Dedifferentiated amniotic fluid mesenchymal stem cell (primary cell): ENCODE data around the gene SLC16A12.
"Not testable (repeated sequence)": the region's sequence is repeated elsewhere in the genome, so short reads cannot be mapped to it uniquely, and the experiment has no call there.

Experiments used
- DNase-seq: peaks from one replicate; pipeline ENCODE4 v3.0.0-alpha.2; 2016; ENCODE audit errors: extremely low spot score

The SLC16A12 gene

GRCh38 chr10:89470628-89471027 is 64.8 kb downstream of the SLC16A12 start:
- no peak for DNase-seq

GRCh38 chr10:89469517-89469916 is 65.9 kb downstream of the SLC16A12 start:
- DNase-seq, result no peak

GRCh38 chr10:89468191-89468965 is 67.0 kb downstream of the SLC16A12 start:
- DNase-seq, result no peak

- DNase-seq, result peak; percentile 23
Observed at GRCh38 chr10:89466599-89467035, 68.8 kb downstream of the SLC16A12 start.

- no peak for DNase-seq
Observed at GRCh38 chr10:89465196-89465595, 70.2 kb downstream of the SLC16A12 start.

GRCh38 chr10:89463846-89464537 is 71.4 kb downstream of the SLC16A12 start:
- DNase-seq, result no peak

GRCh38 chr10:89458784-89459183 is 76.6 kb downstream of the SLC16A12 start:
- no peak for DNase-seq

- peak; percentile 45 for DNase-seq
Observed at GRCh38 chr10:89458291-89458690, 77.1 kb downstream of the SLC16A12 start.

- DNase-seq, result no peak
Observed at GRCh38 chr10:89454561-89455347, 80.6 kb downstream of the SLC16A12 start.

- no peak for DNase-seq
Observed at GRCh38 chr10:89452193-89452592, 83.2 kb downstream of the SLC16A12 start.

- no peak for DNase-seq
Observed at GRCh38 chr10:89450901-89451300, 84.5 kb downstream of the SLC16A12 start.

- DNase-seq, result not testable (repeated sequence)
Observed at GRCh38 chr10:89444819-89445218, 90.6 kb downstream of the SLC16A12 start.

- no peak for DNase-seq
Observed at GRCh38 chr10:89442289-89442688, 93.1 kb downstream of the SLC16A12 start.

- DNase-seq, result no peak
Observed at GRCh38 chr10:89440226-89441009, 95.0 kb downstream of the SLC16A12 start.

- no peak for DNase-seq
Observed at GRCh38 chr10:89438525-89438924, 96.9 kb downstream of the SLC16A12 start.

GRCh38 chr10:89431977-89432376 is 103.4 kb downstream of the SLC16A12 start:
- no peak for DNase-seq

GRCh38 chr10:89428877-89429276 is 106.5 kb downstream of the SLC16A12 start:
- DNase-seq, result no peak

GRCh38 chr10:89427629-89428028 is 107.8 kb downstream of the SLC16A12 start:
- peak; percentile 58 for DNase-seq

GRCh38 chr10:89426230-89426868 is 109.0 kb downstream of the SLC16A12 start:
- peak; percentile 65 for DNase-seq

GRCh38 chr10:89425000-89425399 is 110.4 kb downstream of the SLC16A12 start:
- DNase-seq, result no peak

GRCh38 chr10:89421018-89421476 is 114.3 kb downstream of the SLC16A12 start:
- no peak for DNase-seq
